GM19240 (cell line): ENCODE data around the gene ANO10.
"Not testable (repeated sequence)": the region's sequence is repeated elsewhere in the genome, so short reads cannot be mapped to it uniquely, and the experiment has no call there.

Source experiments
- DNase-seq: peaks from one replicate; pipeline ENCODE4 v3.0.0; 2011; ENCODE audit warnings: low spot score; ENCODE audit not compliant: insufficient read length

The ANO10 gene

DNA sequence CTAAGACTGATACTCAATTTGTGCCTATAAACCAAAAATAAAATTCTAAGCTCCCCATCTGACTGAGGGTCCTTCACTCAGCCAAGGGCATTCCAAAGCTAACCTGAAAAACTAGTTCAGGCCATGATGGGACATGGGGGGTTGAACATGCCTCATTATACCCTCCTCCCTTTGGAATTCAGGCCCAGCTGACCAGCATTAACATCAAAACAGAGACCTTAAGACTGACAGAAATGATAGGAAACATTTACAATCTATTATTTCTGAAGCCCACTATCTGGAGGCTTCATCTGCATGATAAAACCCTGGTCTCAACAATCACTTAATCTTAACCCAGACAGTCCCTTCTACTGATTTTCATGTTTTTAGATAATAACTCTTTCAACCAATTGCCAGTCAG, 140.4 kb downstream of the ANO10 start:
- DNase-seq, result no peak

DNA sequence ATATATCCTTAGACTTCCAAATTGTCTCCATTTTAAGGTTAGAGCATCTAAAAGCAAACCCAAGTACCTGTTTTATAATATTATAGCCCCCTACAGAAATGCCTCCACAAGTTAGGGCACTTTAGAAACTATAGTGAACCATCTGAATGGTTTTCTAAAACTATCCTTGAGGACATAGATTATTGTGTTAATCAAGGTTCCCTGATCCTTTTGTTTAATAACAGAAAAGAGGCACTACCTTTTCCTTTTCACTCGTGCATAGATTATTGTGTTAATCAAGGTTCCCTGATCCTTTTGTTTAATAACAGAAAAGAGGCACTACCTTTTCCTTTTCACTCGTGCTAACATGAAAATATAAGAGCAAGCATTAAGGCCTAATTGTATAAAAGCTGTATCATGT, 143.0 kb downstream of the ANO10 start:
- not testable (repeated sequence) for DNase-seq

DNA sequence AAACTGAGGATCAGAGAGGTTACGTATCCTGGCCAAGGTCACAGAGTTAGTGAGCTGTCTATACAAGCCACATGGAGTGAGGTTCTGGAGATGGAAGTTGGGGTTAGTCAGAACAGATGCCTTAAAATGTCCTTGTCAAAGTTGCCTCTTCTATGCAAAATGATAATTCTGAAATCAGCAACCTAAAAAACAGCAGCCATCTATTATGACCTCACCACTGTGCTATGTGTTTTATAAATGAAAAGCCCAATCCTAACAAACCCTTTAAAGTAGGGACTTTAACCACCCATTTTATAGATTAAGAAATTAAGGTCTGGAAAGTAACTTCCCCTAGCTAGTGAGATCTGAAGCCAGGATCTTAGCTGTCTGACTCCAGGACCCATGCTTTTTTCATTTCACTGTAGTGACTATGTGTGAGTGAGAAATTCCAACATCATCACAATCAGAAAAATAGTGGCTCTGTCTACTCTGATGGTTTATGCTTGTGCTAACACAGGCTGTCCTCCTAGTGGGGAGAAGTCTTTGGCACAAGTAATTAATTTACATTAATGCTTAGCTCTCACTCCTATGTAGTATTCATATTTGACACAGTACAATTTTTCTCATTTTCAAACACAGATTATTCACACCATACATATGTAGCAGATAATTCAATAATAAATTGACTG, 143.6 kb downstream of the ANO10 start:
- no peak for DNase-seq

DNA sequence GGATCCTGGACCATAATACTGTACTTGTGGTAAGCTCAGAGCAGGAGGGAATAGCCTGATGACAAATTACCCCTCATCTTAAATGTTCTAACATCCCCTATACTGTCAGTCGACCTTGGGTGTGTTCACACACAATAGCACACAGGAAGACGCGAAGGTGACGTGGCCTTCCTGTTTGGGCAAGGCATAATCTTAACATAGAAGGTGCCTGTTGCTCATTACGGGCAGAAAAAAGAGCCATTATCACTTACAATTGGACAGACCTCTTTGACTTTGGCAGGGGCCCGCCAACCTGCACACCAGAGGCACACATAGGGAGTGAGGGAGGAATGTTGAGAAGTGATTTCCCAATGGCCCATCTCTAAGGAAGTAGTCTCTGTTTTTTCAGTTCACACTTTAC, 144.2 kb downstream of the ANO10 start:
- DNase-seq, result no peak

DNA sequence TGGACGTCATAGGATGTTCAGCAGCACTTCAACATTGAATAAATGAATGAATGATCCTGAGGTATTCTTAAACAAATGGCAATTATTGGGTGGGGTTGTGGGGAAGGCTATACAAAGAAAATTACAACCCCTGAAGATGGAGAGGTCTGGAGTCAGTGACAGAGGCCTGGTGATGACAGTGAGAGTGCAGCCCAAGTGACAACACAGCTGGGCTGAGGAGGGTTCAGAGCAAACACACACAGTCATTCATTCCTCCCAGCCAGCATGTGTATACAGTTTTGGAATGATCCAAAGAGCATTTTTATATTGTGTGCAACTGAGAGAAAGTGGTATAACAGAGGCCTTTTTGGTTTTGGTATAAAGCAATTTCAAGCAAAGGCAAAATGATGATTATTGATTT, 148.1 kb downstream of the ANO10 start:
- no peak for DNase-seq

DNA sequence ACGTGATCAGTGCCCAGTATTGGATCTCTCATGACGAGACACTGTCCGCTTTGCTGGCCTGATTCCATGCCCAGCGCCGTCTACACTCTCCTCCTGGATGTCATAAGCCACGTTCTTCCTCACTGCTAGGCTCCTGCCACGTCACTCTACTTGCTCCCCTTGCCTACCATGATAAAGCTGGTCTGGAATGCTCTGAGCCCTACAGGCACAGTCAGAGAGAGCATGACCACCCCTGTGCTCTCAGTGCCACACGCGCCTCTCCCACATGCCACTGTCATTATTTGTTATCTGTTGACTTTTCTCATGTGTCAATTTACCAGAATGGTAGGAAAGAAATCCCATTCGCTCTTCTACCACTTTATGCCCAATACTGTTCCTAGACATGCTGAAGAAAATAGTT, 148.6 kb downstream of the ANO10 start:
- DNase-seq, result no peak

DNA sequence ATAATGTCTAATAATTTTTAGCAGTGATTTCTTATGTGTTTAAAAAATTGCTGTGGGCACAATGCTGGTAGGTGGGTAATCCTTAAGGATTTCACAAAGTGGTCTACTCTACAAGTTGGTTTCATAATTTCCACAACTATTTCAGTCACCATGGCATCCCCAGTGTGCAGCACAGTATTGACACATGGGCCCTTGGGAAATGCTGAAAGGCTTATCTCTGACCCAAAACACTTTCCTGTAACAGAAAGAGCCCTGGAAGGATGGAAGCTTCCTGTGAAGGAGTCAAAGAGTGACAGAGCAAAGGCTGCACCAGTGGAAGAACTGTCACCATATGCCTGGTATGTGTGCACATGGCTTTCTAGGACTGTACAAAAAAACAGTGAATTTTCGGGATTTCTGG, 153.7 kb downstream of the ANO10 start:
- no peak for DNase-seq

DNA sequence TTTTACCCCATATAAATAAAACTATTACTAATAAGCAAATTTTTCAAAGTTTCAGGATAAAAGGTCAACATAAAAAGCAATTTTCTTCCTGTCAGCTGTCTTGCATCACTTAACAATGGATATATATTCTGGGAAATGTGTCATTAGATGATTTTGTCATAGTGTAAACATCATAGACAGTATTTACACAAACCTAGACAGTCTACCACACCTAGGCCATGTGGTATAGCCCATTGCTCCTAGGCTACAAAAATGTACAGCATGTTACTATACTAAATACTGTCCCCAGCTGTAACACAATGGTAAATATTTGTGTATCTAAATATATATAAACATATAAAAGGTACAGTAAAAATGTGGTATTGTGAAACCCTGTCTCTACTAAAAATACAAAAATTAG, 156.7 kb downstream of the ANO10 start:
- DNase-seq, result no peak

DNA sequence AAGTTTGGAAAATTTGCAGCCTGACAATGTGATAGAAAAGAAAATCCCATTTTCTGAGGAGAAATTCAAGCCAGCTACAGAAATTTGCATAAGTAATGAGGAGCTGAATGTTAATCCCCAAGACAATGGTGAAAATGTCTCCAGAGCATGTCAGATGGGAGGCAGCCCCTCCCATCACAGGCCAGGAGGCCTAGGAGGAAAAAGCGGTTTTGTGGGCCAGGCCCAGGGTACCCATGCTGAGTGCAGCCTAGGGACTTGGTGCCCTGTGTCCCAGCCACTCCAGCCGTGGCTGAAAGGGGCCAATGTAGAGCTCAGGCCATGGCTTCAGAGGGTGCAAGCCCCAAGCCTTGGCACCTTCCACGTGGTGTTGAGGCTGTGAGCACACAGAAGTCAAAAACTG, 159.2 kb downstream of the ANO10 start:
- not testable (repeated sequence) for DNase-seq

DNA sequence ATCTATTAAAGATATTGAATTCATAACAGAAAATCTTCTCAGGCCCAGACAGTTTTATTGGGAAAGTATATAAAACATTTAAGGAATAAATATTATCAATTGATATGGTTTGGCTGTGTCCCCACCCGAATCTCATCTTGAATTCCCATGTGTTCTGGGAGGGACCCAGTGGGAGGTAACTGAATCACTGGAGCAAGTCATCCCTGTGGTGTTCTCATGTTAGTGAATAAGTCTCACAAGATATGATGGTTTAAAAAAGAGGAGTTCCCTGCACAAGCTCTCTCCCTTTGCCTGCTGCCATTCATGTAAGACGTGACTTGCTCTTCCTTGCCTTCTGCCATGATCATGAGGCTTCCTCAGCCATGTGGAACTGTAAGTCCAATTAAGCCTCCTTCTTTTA, 160.5 kb downstream of the ANO10 start:
- DNase-seq, result no peak

DNA sequence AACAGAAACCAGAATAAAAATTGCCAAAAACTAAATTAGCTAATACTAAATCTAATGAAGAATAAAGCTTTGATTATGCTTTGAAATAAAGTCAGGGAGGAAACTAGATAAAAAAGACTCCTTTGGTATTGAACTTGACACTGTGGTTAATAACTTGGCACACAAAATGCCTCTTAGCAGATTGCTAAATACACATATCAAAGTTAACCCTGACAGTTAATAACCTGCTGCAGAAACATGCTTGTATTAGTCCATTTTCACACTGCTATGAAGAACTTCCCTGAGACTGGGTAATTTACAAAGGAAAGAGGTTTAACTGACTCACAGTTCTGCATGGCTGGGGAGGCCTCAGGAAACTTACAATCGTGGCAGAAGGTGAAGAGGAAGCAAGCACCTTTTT, 164.8 kb downstream of the ANO10 start:
- not testable (repeated sequence) for DNase-seq

DNA sequence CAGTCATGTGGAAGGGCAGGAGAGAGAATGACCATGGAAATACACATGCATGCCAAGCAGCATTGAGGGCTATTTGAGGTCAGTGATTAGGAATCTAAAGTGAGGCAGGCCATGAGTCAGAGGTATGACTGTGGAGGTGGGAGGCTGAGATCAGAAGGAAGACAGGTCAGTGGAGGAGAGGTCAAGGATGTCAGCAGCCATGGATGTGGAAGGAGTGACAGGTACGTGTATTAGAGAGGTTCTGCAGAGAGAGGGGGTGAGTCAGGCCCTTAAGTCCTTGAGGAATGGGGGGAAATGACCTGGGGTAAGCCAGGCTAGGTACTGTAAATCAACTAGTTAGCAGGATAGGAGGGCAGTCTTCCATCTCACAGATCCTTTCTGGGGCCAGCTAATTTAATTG, 166.6 kb downstream of the ANO10 start:
- DNase-seq, result no peak

DNA sequence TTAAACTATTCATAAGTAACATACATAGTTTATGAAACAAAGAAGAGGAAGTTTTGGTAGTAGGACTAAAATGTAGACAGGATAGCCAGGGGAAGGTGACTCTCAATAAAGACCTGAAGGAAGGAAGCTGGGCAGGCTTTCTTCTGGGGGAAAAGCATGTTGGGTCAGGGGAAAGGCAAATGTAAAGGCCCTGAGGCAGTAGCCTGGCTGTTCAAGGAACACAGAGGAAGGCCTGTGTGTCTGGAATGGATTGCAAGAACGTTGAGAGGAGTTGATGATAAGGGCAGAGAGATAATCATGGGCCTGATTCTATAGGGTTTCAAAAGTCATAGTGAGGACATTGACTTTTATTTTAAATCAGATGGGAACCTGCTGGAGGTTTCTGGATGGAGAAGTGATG, 167.8 kb downstream of the ANO10 start:
- no peak for DNase-seq

DNA sequence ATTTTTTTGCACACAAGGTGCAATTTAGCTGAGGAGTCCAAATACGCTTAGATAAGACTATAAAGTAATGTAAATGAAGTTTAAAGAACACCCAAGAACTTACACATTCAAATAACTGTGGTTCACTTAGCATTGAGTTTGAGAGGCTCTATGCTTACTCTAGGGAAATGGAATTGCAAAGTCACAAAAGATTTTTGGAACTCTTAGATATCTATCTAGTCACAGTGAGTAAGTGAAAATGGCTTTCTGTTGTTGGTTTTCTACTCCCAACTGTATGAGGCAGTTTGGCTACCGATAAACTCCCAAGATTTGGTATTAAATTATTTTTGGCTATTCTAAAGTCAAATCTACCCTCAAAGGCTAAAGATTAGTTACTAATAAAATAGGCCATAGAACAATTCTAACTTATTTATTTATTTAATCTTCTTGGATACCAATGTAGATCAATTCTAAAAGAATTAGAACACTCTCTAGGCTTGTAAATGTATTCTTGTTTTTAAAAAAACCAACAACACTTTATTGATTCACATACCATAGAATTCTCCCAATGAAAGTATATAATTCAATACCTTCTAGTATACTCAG, 170.0 kb downstream of the ANO10 start:
- no peak for DNase-seq

DNA sequence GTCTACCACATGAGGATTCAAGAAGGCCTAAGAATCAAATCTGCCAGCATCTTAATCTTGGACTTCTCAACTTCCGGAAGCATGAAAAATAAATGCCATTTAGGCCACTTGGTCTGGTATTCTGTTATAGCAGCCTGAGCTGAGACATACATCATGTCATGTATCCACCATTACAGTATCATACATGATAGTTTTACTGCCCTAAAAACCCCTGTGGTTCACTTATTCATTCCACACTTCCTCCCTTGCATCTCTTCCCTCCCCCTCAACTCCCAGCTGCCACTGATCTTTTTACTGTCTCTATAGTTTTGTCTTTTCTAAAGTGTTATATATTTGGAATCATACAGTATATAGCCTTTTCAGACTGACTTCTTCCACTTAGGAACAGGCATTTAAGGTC, 173.7 kb downstream of the ANO10 start:
- no peak for DNase-seq

DNA sequence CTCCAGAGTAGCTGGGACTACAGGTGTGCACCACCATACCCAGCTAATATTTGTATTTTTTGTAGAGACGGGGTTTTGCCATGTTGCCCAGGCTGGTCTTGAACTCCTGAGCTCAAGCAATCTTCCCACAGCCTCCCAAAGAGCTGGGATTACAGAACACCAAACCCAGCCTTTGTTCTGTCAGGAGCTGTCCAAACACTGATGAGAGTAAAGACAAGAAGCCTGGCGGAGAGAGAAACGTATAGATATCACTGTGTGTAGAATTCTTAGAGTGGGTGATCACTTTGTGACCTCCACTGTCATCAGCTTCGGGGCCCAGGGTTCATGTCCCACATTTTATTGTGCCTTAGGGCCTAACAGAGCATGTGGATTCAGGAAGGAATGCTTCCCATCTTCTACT, 176.0 kb downstream of the ANO10 start:
- no peak for DNase-seq

DNA sequence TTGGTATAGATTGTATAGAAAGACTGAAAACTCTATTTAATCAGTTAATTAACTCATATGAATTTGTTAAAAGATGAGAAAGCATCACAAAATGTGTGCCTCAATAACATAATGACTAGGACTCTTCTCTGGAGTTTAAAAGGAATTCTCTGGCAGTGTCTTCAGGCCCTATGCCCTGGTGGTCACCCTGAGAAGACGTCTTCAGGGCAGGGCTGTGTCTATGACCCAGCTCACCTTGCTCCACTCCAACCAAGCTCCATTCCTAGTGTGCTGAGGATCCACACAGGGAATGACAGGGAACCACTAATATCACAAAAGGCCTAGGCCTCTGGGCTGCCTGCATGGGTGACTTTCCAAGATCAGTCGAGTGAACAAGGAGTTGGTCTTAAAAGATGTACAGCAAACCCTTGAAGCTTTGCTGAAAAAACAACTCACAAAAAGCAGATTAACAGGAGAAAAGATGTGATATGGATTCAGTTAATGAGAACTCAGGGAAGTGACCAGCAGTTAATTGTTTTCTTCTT, 178.9 kb downstream of the ANO10 start:
- no peak for DNase-seq

DNA sequence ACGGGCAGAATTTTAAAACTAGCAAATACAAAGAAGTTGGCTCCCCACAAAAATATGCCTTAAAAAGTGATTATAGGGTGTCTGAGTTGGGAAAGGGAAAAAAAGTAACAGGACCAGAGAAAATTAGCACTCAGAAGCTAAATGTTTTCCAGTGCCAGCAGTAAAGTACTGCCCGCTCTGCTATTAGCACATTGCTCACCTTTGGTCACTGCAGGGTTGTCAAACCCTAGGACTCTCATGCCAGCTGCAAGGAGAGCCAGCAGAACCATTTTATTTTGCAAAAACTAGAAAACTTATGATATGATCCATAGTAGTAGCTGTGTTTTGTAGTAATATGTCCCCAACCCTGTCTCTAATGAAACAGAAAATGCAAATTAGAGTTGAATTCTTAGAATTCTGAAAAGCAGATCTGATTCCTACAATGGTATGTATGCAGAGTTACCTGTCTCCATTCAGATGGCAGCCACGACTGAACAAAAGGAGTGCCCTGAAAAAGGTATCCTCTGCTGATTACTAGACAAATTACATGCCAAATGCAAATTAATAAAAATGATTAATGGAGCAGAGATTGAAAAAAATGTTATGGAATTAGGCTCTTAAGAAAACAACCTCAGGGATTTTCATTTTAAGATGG, 185.2 kb downstream of the ANO10 start:
- no peak for DNase-seq

DNA sequence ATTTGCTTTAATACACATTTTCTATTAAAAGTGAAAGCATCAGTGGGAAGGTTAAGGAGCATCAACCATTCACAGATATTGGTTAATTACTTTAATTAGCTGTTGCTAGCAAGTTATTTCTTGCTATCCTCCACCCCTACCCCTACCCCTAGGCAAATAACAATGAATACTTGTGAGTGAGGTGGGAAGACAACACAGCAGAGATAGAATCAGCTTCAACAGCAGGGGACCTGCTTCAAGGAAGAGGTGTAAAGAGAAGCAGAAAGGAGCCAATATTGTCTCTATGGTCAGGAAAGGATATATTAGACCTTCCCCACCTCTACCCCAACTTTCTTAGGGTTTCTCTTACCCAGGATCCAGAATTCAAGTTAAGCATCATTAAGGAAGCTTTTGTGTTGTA, 186.1 kb downstream of the ANO10 start:
- DNase-seq, result no peak

DNA sequence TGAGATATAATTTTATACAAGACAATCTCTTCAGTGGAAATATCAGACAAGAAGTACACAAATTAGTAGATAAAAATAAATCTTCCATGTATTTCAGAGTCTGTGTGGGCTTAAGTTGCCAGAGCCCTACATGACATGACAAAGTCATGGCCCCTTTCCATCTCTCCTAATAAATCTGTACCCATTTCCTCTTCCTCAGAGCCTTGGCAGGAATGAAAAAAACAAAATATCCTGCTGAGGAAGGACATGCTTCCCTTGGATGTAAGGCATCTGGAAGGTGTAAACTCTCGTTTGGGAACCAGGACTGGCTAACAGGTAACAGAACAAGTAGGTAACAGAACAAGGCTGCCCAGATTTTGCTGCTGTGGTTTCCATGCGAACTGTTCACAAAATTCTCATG, 187.4 kb downstream of the ANO10 start:
- no peak for DNase-seq

DNA sequence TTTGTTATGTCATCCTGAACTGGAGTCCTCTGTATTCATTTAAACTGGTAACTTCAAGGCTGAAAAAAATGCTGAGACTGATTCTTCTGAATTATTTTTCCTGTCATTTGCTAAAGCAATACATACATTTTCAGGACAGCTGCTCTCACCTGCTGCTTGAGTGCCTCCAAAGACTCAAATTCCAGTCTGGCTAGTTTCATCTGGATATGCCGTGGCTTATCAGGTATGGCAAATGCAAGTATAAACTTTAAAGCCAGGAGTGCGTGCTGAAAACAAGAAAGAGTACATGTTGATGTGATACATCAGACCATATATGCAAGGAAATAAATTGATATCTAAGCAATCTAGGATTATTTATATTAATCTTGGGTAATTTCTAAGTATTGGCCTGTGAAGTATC, 189.3 kb downstream of the ANO10 start:
- DNase-seq, result no peak

DNA sequence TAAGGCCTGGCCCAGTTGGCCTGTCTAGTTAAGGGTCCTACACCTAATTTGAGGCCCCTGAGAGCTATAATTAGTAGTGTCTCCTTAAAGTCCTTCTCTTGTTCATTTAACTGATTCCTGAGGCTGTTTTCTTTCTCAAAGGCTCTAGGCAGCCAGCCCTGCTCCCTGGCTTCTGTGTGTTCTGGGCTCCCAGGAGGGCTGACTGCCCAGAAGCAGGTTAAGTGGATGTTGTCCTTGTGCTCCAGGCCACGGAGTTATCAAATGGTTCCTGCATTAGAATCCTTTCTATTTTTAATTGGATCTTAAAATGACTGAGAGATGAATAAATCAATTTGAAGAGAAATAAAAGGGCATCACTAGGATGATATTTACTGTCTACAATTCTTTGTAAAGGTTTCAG, 195.4 kb downstream of the ANO10 start:
- DNase-seq, result no peak

DNA sequence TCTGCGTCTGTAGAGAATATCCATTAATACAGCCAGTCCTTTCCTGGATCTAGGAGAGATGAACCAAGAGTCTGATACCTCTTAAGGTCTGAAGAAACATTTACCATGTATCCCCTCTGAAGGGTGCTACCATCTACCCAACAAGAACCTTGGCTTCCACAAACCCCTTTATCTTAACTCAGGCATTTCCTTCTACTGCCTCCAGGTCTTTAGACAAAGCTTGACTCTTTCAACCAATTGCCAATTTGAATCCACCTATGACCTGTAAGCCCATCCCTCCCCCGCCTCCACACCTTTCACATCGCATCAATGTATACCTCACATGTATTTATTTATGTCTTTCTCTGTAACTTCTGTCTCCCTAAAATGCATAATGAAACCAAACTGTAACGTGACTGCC, 196.0 kb downstream of the ANO10 start:
- no peak for DNase-seq
